Activated CD8-positive, alpha-beta memory T cell treated with anti-CD3 and anti-CD28 coated beads for 4 hours (primary cell): Measurements from ENCODE around the gene TSPAN2.
"Not testable (repeated sequence)": the region's sequence is repeated elsewhere in the genome, so short reads cannot be mapped to it uniquely, and the experiment has no call there.

Experiments used
- DNase-seq, 2 donors: peaks; one replicate each; pipeline ENCODE4 v3.0.0-alpha.2; 2020; ENCODE audit warnings: low read depth in 2 of 2

The TSPAN2 gene

GRCh38 chr1:115036814-115037507 lies 52.3 kb downstream of the TSPAN2 start:
- no peak for DNase-seq

GRCh38 chr1:115035652-115036051 lies 53.7 kb downstream of the TSPAN2 start:
- no peak for DNase-seq

- no peak for DNase-seq
Measured at GRCh38 chr1:115031595-115031994, 57.7 kb downstream of the TSPAN2 start.

GRCh38 chr1:115029526-115029925 lies 59.8 kb downstream of the TSPAN2 start, which contains the start of gene TSHB:
Gene TSHB (plus strand): TSS chr1:115029826. CDS start chr1:115033363, 3,537 bp downstream.
- no peak for DNase-seq

- no peak for DNase-seq
Measured at GRCh38 chr1:115023593-115023992, 65.7 kb downstream of the TSPAN2 start.

- DNase-seq = no peak
Measured at GRCh38 chr1:115021145-115021544, 68.2 kb downstream of the TSPAN2 start.

- not testable (repeated sequence) for DNase-seq
Measured at GRCh38 chr1:115019549-115019948, 69.8 kb downstream of the TSPAN2 start.

- no peak for DNase-seq
Measured at GRCh38 chr1:115013792-115014191, 75.5 kb downstream of the TSPAN2 start.

- DNase-seq = no peak
Measured at GRCh38 chr1:115012434-115012833, 76.9 kb downstream of the TSPAN2 start.

- no peak for DNase-seq
Measured at GRCh38 chr1:115012006-115012405, 77.3 kb downstream of the TSPAN2 start.

- DNase-seq = no peak
Measured at GRCh38 chr1:115006191-115006590, 83.1 kb downstream of the TSPAN2 start.
